Stimulated activated CD4-positive, alpha-beta T cell treated with anti-CD3 and anti-CD28 coated beads, Interleukin-1b, Interleukin-23, amount 100 ng/mL, for 24 hours (primary cell): ENCODE measurements around the gene RNF215.

Experiments
- DNase-seq, 4 experiments: peaks; one replicate each; pipeline ENCODE4 v3.0.0-alpha.2; 2020; ENCODE audit warnings: low read depth in 4 of 4, low spot score in 1 of 4

The RNF215 gene

GRCh38 chr22:30386960-30387827, at the start of gene RNF215:
RNF215 (minus strand) TSS chr22:30387411; CDS start chr22:30387313, 98 bp downstream.
- DNase-seq, result peak; percentile 57 to 74 (median 63)

- no peak for DNase-seq
Measured at GRCh38 chr22:30436196-30436595, 49.0 kb upstream of the RNF215 start.

GRCh38 chr22:30435674-30436126, 48.5 kb upstream of the RNF215 start:
- DNase-seq, result peak; percentile 33 to 66 (median 45)

GRCh38 chr22:30434843-30435242, 47.6 kb upstream of the RNF215 start:
- DNase-seq, result no peak

GRCh38 chr22:30433773-30434172, 46.6 kb upstream of the RNF215 start:
- no peak for DNase-seq

GRCh38 chr22:30433227-30433626, 46.0 kb upstream of the RNF215 start:
- no peak for DNase-seq

- no peak for DNase-seq
Measured at GRCh38 chr22:30432520-30432919, 45.3 kb upstream of the RNF215 start.

- DNase-seq, result no peak
Measured at GRCh38 chr22:30432096-30432495, 44.9 kb upstream of the RNF215 start.

- DNase-seq, result no peak
Measured at GRCh38 chr22:30430933-30431332, 43.7 kb upstream of the RNF215 start.

- DNase-seq, result no peak
Measured at GRCh38 chr22:30429887-30430286, 42.7 kb upstream of the RNF215 start.

- DNase-seq, result no peak
Measured at GRCh38 chr22:30427871-30428270, 40.7 kb upstream of the RNF215 start.

GRCh38 chr22:30426388-30427353, 39.5 kb upstream of the RNF215 start:
- DNase-seq, result peak; percentile 70 to 90 (median 78)

- peak in 3 of 4 experiments; percentile 27 to 38 (median 36) for DNase-seq
Measured at GRCh38 chr22:30425616-30426387, 38.6 kb upstream of the RNF215 start, which contains the start of gene MTFP1. MTFP1 (plus strand) TSS chr22:30425768; CDS start chr22:30425880, 112 bp downstream.

GRCh38 chr22:30425327-30425615, 38.1 kb upstream of the RNF215 start:
- no peak for DNase-seq

- no peak for DNase-seq
Measured at GRCh38 chr22:30424534-30425326, 37.5 kb upstream of the RNF215 start.

- DNase-seq, result peak; percentile 87 to 97 (median 96)
Measured at GRCh38 chr22:30423959-30424533, 36.8 kb upstream of the RNF215 start.

- peak in 2 of 4 experiments; percentile 23 to 25 for DNase-seq
Measured at GRCh38 chr22:30423301-30423958, 36.2 kb upstream of the RNF215 start.

- DNase-seq, result peak in 1 of 4 experiments; percentile 45
Measured at GRCh38 chr22:30422481-30423300, 35.5 kb upstream of the RNF215 start.
